T-helper 1 cell treated with Interleukin-12 subunit alpha and Interleukin-12 subunit beta and Interleukin-4 antibody, amounts not matched to agents 30 ng/mL and 1 ng/mL, for 36 hours (primary cell): ENCODE data around the gene FPGS. TPM values are rescaled to one million over a fixed set of nuclear protein-coding genes. Genes with fewer than 3 reads are reported as not detected.

ENCODE experiments used
- intact Hi-C: fragments of 100-400 bp; cut with micrococcal nuclease; formaldehyde crosslinking; loops from one replicate; pipeline ENCODE4 v1.15.1; 2024
- total RNA-seq: library from RNA; stranded (reverse); gene quantifications from 2 replicates; pipeline ENCODE4 v1.2.3, GENCODE V29; 2022

FPGS gene
- total RNA-seq, 1 donor from 2014 or later, result 89.5 TPM

GRCh38 chr9:127856094-127856728 is 53.5 kb downstream of the FPGS start:
- intact Hi-C loops, result no loop called here

DNA sequence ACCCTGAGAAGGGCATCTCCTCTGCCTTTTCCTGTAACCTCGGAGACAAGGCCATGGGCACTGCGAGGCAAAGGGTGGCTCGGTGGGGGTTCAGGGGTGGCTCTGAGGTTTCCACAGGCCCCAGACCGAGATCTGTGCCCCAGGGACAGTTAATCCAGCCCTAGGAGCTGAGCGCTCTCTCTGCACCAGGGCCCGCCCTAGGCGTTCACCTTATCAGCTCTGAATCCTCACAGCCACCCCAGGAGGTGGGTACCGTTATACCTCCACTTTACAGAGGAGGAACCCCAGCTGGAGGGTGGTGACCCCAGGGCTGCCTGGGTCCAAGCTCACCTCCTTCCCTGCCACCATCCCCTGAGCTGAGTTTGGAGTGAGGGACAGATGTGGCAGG is 54.0 kb downstream of the FPGS start:
- intact Hi-C loops, result no loop called here

DNA sequence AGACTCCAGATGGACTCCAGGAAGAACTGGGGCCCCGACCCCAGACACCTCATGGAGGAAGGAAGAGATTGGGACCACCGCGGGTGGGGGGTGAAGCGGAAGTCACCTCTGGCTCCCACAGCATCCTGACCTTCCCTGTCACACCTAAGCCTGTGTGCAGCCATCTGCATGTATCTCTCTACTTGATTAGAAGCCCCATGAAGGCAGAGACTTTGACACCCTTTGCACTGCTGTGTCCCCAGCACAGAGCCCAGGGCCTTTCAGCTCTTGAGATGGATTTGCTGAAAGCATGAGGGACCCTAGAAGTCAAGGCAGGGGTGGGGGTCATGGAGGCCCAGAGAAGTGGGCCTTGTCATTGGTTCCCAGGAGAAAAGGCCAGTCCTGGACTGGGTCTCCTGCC is 54.6 kb downstream of the FPGS start:
- intact Hi-C loops, result no loop called here

GRCh38 chr9:127858041-127858512 is 55.4 kb downstream of the FPGS start:
- intact Hi-C loops, result no loop called here

GRCh38 chr9:127860260-127860659 is 57.6 kb downstream of the FPGS start:
- intact Hi-C loops, result no loop called here

DNA sequence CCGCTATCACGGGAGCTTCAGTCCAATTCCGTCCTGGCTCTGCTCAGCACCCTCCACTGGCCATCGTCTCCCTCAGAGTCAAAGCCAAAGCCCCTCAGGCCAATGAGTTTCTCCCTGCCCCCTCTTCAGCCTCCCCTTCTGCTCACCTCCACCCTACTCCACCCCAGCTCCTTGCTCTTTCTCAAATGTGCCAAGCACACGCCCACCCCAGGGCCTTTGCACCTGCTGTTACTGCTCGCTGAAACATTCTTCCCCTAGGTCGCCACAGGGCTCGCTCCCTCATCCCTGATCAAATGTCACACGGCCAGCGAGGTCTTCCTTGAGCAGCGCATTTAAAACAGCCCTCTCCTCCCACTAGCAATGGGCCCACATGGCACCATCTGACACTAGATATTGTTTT is 58.1 kb downstream of the FPGS start:
- intact Hi-C loops, result no loop called here

- intact Hi-C loops, result no loop called here
Observed at GRCh38 chr9:127862075-127863011, 59.7 kb downstream of the FPGS start.

- intact Hi-C loops, result no loop called here
Observed at GRCh38 chr9:127863191-127863621, 60.5 kb downstream of the FPGS start.

Other genes with a start within 250 kb of the FPGS start
- gene STXBP1, start 190.6 kb upstream of the FPGS start, total RNA-seq, result 16.0 and 16.8 TPM in 2 replicates
- 0.07 and 0.10 TPM in 2 replicates for gene CFAP157, start 95.9 kb upstream of the FPGS start, total RNA-seq
- gene PTRH1, start 87.2 kb upstream of the FPGS start, total RNA-seq, result 10.1 and 11.0 TPM in 2 replicates
- gene TTC16, start 86.8 kb upstream of the FPGS start, total RNA-seq, result 0.22 and 0.41 TPM in 2 replicates
- gene TOR2A, start 67.6 kb upstream of the FPGS start, total RNA-seq, result 17.9 and 18.6 TPM in 2 replicates
- gene SH2D3C, start 24.2 kb upstream of the FPGS start, total RNA-seq, result 76.4 and 77.6 TPM in 2 replicates
- 111 and 113 TPM in 2 replicates for gene CDK9, start 16.8 kb upstream of the FPGS start, total RNA-seq
- 20.6 and 24.1 TPM in 2 replicates for gene ENG, start 51.8 kb downstream of the FPGS start, total RNA-seq
- gene AK1, start 74.8 kb downstream of the FPGS start, total RNA-seq, result 58.5 and 60.2 TPM in 2 replicates
- 114 and 116 TPM in 2 replicates for gene ST6GALNAC6, start 96.7 kb downstream of the FPGS start, total RNA-seq
- gene ST6GALNAC4, start 114.2 kb downstream of the FPGS start, total RNA-seq, result 28.4 and 32.2 TPM in 2 replicates
- gene PIP5KL1, start 127.9 kb downstream of the FPGS start, total RNA-seq, result 1.7 and 1.8 TPM in 2 replicates
- 51.3 and 53.8 TPM in 2 replicates for gene DPM2, start 135.0 kb downstream of the FPGS start, total RNA-seq
- gene EEIG1, start 178.1 kb downstream of the FPGS start, total RNA-seq, result 175 and 186 TPM in 2 replicates